LNCAP (cell line): Measurements from ENCODE around the gene ADORA2A.

ENCODE experiments used
- TF ChIP-seq, protein P1 (sequence below): fragments of 450-650 bp; IDR thresholded peaks from 2 replicates; pipeline ENCODE4 v1.5.1; 2017; ENCODE audit warnings: mild to moderate bottlenecking

The ADORA2A gene

DNA sequence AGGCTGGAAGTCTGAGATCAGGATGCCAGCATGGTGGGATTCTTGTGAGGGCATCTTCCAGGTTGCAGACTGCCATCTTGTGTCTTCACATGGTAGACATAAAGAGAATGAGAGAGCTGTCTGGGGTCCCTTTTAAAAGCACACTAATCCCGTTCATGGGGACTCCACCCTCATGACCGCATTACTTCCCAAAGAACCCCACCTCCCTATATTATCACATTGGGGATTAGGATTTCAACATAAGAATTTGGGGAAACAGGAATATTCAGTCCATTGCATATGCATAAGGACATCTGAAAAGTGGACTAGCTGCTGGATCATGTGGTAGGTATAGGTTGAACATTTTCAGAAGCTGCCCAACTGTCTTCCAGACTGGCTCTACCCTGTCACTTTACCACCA is 33.1 kb upstream of the ADORA2A start:
- TF ChIP-seq, protein P1, sequence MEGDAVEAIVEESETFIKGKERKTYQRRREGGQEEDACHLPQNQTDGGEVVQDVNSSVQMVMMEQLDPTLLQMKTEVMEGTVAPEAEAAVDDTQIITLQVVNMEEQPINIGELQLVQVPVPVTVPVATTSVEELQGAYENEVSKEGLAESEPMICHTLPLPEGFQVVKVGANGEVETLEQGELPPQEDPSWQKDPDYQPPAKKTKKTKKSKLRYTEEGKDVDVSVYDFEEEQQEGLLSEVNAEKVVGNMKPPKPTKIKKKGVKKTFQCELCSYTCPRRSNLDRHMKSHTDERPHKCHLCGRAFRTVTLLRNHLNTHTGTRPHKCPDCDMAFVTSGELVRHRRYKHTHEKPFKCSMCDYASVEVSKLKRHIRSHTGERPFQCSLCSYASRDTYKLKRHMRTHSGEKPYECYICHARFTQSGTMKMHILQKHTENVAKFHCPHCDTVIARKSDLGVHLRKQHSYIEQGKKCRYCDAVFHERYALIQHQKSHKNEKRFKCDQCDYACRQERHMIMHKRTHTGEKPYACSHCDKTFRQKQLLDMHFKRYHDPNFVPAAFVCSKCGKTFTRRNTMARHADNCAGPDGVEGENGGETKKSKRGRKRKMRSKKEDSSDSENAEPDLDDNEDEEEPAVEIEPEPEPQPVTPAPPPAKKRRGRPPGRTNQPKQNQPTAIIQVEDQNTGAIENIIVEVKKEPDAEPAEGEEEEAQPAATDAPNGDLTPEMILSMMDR, result no peak

DNA sequence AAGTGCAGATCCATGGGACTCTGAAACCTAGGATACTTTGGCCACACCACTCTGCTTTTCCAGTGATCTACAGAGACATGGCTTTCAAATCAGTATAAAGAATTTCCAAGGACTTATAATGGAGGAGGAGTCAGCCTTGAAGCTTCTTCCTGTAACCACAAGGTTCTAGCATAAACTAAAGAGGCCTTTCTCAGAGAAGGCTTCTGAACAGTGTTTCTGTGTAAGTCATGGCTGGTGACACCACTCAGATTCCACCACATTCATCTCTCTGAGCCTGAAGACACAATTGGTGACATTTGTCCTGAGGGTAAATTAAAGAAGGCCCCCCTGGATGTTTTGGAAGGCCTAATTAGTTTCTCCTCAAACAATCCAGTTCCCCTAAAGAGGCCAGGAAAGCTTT is 29.0 kb upstream of the ADORA2A start:
- TF ChIP-seq, protein P1, result no peak

DNA sequence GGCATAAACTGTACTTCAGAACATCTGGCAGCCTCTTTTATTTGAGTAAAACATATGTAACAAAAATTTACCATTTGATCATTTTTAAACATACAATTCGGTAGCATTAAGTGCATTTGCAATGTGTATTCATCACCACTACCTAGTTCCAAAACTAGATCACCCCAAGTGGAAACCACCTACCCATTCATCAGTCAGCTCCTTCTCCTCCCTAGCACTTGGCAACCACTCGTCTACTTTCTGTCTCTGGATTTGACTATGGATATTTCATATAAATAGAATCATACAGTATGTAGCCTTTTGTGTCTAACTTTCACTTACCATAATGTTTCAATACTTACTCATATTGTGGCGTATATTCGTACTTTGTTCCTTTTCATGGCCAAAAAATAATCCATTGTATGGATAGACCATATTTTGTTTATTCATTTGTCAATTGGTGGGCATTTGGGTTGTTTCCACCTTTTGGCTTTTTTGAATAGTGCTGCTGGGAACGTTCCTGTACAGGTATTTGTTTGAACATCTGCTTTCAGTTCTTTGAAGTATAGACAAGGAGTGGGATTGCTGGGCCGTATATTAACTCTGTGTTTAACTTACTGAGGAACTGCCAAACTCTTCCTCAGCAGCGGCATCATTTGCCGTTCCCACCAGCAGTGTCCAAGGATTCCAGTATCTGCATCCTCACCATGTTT is 27.2 kb upstream of the ADORA2A start:
- TF ChIP-seq, protein P1, result no peak

DNA sequence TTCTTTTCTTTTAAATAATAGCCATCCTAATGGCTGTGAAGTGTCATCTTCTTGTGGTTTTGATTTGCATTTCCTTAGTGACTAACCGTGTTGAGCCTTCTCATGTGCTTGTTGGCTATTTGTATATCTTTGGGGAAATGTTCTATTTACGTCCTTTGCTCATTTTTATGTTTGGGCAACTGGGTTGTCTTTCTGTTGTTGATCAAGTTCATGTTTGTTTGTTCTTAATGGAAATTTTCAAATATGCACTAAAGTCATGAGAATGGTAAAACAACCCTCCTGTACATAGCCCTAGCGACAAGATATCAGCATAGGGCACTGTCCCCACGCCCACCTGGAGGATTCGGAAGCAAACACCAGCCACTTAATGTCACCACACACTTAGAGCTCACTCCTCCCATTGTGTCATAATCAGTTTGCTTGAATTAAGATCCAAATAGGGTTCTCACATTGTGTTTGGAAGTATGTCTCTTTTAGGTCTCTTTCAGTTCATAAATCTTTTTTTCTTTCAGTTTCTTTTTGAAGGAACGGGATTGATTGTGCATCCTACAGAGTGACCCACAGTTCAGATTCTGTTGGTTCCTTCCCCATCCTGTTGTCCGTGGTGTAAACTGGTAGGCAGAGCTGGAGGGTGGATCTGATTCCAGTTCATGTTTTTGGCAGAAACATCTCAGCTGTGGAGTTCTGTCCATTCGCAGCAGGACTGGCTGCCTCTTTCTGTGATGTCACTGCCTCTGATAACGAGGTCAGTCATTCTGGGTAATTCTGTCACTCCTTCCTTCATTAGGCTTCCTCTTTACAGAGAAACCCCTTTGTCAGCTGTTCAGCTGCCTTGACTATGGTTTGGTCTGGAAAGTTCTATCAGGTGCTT is 26.4 kb upstream of the ADORA2A start:
- TF ChIP-seq, protein P1, result no peak

DNA sequence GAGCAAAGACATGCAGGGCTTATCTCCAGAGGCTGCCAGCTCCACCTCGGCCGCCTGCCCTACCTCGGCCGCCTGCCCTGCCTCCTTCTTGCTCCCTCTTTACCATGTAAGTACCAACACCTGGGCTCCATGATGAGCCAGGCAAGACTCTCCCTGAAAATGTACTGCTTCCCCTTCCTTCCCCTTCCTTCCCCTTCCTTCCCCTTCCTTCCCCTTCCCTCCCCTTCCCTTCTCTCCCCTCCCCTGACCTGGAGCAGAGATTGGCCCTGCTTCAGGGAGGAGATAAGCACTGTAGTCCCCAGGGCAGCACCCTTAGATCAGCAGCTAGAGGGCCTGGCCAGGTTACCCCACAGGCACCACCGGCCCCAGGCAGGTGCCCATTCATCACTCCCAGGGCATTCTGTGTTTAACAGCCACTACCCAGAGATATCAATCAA is 25.4 kb upstream of the ADORA2A start:
- TF ChIP-seq, protein P1, result no peak

DNA sequence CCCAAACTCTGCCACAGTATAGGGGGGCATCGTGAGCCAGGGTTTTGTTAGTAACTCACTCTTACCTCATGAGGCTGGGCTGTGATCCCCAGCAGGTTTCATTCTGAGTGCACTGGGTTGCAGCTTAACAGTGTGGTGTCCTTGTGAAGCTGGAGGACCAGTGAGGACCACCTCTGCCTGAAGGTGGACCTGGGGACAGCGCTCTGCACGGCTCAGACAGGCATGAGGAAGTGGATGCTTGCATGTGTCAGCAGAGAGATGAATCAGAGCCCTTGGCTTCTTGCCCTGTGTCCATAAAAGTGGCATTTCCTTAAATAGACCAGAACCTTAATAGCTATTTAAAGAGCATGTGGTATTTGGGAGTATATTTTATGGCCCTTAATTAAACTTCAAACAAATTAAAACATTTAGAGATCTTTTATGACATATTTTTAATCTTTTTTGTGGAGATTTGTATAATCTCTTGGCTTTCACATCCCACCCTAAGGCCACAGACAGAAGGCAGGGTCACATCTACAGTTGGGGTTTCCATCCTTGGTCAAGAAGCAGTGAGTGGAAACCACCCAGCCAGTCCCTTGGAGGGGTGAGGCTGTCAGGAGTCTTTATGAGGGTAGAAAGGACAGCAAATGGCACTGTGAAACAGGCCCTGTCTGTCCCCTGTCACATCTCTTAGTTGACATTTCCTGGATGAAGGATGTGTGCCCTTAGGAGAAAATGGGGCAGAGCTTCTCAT is 24.8 kb upstream of the ADORA2A start:
- TF ChIP-seq, protein P1, result no peak

DNA sequence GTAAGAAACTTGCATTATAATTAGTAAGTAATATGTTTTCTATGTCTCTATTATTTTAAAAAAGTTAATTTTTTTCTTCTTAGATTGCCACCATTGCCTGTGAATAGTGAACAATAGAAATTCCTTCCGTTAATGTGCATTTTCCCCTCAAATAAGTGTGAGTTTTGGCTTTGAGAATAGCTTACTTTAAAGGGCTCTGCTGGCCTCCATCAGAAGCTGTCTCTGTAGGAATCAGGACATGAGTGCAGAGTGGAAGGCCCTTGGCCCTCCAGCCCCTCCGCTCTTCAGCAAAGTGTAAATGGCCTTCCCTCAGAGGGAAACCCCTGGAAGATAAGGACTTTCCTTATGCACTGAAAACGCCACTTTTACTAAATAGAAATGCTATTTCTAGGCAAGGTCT is 24.1 kb upstream of the ADORA2A start:
- TF ChIP-seq, protein P1, result no peak
